Stomach (tissue), 9 donors: ENCODE measurements around the gene PDE4C. TPM values are rescaled to one million over a fixed set of nuclear protein-coding genes. Genes with fewer than 3 reads are reported as not detected.

ENCODE experiments used
- DNase-seq, 2 donors: peaks; one replicate each; pipeline versions ENCODE4 v3.0.0 to v3.0.0-alpha.2; 2013 to 2019
- H3K27ac ChIP-seq, 5 donors: fragments of 200-600 bp in 4 of 5; sonication (generic) in 4 of 5; one replicate each; pipeline ENCODE4 v1.5.1; 2013 to 2019; ENCODE audit warnings: mild to moderate bottlenecking in 1 of 5, moderate library complexity in 1 of 5
- H3K27me3 ChIP-seq, 3 donors: fragments of 200-600 bp; sonication (generic); one replicate each; pipeline ENCODE4 v1.5.1; 2017 to 2019; ENCODE audit warnings: mixed run types in 1 of 3
- H3K36me3 ChIP-seq, 4 donors: fragments of 200-600 bp; sonication (generic); 1 replicate in 3 of 4; 2 replicates in 1 of 4; pipeline ENCODE4 v1.5.1; 2016 to 2019
- H3K4me1 ChIP-seq, 4 donors: fragments of 200-600 bp; sonication (generic); one replicate each; pipeline ENCODE4 v1.5.1; 2016 to 2019
- H3K4me3 ChIP-seq, 4 donors: fragments of 200-600 bp; sonication (generic) in 3 of 4; one replicate each; pipeline ENCODE4 v1.5.1; 2016 to 2019; ENCODE audit warnings: mild to moderate bottlenecking in 1 of 4
- H3K9me3 ChIP-seq, 4 donors: fragments of 200-600 bp; sonication (generic); one replicate each; pipeline ENCODE4 v1.5.1; 2016 to 2019
- CTCF ChIP-seq, 7 experiments: fragments of 450-650 bp in 4 of 7; fragments of 200-600 bp in 3 of 7; sonication (generic) in 3 of 7; IDR thresholded peaks; one replicate each; pipeline ENCODE4 v1.5.1; 2016 to 2019; ENCODE audit warnings: antibody characterized with exemption in 7 of 7, control low read depth in 2 of 7, mild to moderate bottlenecking in 1 of 7
- EP300 ChIP-seq: sonication (generic); formaldehyde crosslinking; IDR thresholded peaks from one replicate; pipeline ENCODE4 v1.6.1; 2017; ENCODE audit warnings: antibody characterized with exemption
- POLR2A ChIP-seq, 4 donors: fragments of 450-650 bp; IDR thresholded peaks; one replicate each; pipeline ENCODE4 v1.6.1; 2016; ENCODE audit warnings: antibody characterized with exemption in 4 of 4, control low read depth in 2 of 4, mild to moderate bottlenecking in 1 of 4, moderate library complexity in 1 of 4
- POLR2AphosphoS5 ChIP-seq, 3 donors: sonication (generic); formaldehyde crosslinking; IDR thresholded peaks; one replicate each; pipeline ENCODE4 v1.6.1; 2016; ENCODE audit warnings: antibody characterized with exemption in 3 of 3
- WGBS, 5 donors: extraction: QIAGEN DNeasy Blood & Tissue Kit in 3 of 5; methylation state at CpG; one replicate each; pipeline versions ENCODE4 v1.1.5 to v1.1.7; 2013 to 2018; 5-methylcytosine and 5-hydroxymethylcytosine counted together
- intact Hi-C: fragments of 100-400 bp; cut with DNase I; formaldehyde crosslinking; loops from one replicate; pipeline ENCODE4 v1.15.1; 2023; ENCODE audit warnings: low total_unique reads
- polyA plus RNA-seq, 3 donors: library from polyadenylated mRNA; stranded (reverse); fragments of 200-250 nt; gene quantifications; one replicate each; pipeline ENCODE4 v1.2.3, GENCODE V29; 2013
- total RNA-seq, 5 donors: library from RNA; depleted of rRNA; stranded (reverse); fragments of >200 nt; gene quantifications; one replicate each; pipeline versions ENCODE4 v1.1.0 to v1.2.3, GENCODE V29; 2014 to 2016
- donor health status: healthy with polysubstance abuse.
- donor health status: Bipolar disorder and iron deficiency.
- donor health status: healthy.

Gene PDE4C
- total and polyA plus RNA-seq, 8 donors, result 0.87 to 25.4 (median 7.0) TPM; not detected in 2

DNA sequence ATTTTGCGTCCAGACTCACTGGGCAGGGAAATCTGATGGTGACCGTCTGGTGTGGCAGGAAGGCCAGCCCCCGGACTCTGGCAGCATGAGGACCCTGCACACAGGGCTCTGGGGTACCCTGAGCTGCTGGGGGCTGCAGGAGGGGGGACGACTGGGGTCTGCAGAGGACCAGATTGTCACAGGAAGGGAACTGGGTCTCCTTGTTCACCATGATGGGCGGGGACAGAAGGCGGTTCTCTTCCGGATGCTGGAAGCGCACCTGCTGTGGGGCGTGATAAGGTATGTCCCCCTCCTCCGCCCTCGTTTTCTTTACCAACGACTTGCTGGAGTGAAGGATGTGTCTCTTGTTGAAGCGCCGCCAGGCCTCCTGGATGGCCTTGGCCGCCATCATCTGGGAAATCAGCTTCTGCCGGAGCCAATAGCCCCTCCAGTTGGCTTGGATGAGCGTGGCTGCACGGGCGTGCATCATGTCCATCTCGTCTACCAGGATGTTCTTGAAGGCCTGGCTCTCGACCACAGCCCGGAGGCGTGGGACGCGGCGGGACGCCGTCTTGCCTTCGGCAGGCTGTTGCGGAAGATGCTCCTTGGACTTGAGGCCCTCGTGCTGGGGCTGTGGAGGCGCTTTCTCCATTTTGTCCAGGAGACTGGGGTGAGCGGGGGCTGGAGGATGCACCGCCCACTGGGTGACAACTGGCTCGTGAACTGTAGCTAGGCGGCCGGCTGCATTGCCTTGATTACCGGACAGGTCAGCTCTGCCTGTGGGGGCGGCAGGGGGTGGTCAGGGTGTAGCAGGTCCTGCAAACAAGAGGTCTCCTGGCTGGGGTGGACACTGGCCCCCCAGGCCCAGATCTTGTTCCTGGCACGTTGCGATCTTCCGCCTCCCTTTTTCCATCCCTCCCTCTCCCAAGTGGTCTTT lies 40.8 kb upstream of the PDE4C start:
- TF ChIP-seq POLR2AphosphoS5 (IDR thresholded peaks at IDR 0.05) (no peak), POLR2A (IDR thresholded peaks at IDR 0.05) (no peak), CTCF (IDR thresholded peaks at IDR 0.05) (no peak), EP300 (no peak)
- intact Hi-C loops, result no loop called here
- H3K36me3 ChIP-seq, result peaks cover 25 to 65% (median 54%) of the 10 kb centered on the region in 4 donors

DNA sequence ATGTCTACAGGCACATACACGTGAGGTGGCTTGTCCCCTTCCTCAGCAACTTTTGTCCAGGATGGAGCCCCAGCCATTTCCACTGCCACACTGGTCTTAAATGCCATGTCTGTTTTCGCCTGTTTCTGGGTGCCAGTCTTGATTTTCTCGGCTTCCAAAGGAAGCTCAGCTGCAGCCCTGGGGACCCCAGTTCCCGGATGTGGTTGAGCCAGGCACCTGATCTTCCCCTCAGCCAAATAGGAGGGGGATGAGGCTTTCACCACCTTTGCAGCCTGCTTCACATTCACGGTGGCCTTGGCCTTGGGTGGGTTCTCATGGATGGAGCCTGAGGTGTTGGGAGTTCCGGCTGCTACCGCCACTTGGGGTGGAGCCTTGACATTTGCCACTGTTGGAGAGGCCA lies 39.3 kb upstream of the PDE4C start:
- Histone ChIP-seq H3K36me3 (peaks cover 25 to 65% (median 54%) of the 10 kb centered on the region in 4 donors), H3K27me3 (no peaks in the 10 kb centered on the region), H3K4me3 (no peak overlapping the region), H3K27ac (no peak overlapping the region), H3K9me3 (no peaks in the 10 kb centered on the region), H3K4me1 (no peaks in the 10 kb centered on the region)
- no peak for TF ChIP-seq POLR2AphosphoS5 (IDR thresholded peaks at IDR 0.05)
- TF ChIP-seq CTCF (IDR thresholded peaks at IDR 0.05), result no peak
- TF ChIP-seq POLR2A (IDR thresholded peaks at IDR 0.05), result no peak
- no peak for TF ChIP-seq EP300
- 81 to 96% (median 89%) methylated on average over 7 of the region's 7 CpGs for WGBS, 5 donors
- intact Hi-C loops, result no loop called here
- no peak for DNase-seq

More for the DNA sequence above, 40.8 kb upstream of the PDE4C start:
- no peak for DNase-seq
- H3K4me3 ChIP-seq, result no peak overlapping the region
- no peaks in the 10 kb centered on the region for H3K9me3 ChIP-seq
- 87 to 93% (median 92%) methylated on average over 26 to 42 of the region's 42 CpGs for WGBS, 5 donors
- H3K4me1 ChIP-seq, result peaks cover 0 to 6% (median 2%) of the 10 kb centered on the region in 4 donors
- H3K27me3 ChIP-seq, result no peaks in the 10 kb centered on the region
- no peak overlapping the region for H3K27ac ChIP-seq

DNA sequence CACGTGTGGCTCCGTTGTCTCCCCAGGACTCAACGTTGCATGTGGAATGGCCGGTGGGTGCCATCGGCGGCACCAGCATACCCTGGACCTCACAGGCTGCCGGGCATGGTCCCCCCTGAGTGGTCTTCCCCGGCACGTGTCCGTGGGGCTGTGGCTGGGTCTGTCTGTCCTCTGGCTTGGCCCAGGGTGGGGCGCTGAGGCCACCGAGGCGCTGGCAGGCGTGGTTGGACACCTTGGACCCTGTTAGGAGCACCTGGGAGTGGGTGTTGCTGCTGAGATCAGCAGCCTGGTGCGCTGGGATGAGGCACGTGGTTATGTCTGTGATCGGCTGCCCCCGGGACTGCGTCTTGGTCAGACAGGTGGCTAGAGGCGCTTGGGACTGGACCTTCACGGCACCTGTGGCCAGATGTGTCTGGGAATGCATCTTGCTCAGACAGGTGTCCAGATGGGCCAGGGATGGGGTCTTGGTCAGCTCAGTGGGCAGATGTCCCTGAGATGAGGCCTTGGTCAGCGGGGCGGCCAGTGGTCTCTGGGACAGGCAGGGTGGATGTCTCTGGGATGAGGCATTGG lies 38.8 kb upstream of the PDE4C start:
- 89 to 95% (median 95%) methylated on average over 7 to 23 of the region's 23 CpGs for WGBS, 5 donors
- no peak for DNase-seq
- intact Hi-C loops, result no loop called here
- TF ChIP-seq EP300 (no peak), POLR2A (IDR thresholded peaks at IDR 0.05) (no peak), POLR2AphosphoS5 (IDR thresholded peaks at IDR 0.05) (no peak), CTCF (IDR thresholded peaks at IDR 0.05) (no peak)
- no peaks in the 10 kb centered on the region for H3K9me3 ChIP-seq
- peaks cover 25 to 65% (median 54%) of the 10 kb centered on the region in 4 donors for H3K36me3 ChIP-seq
- no peaks in the 10 kb centered on the region for H3K27me3 ChIP-seq
- H3K27ac ChIP-seq, result no peak overlapping the region
- H3K4me1 ChIP-seq, result no peaks in the 10 kb centered on the region
- H3K4me3 ChIP-seq, result no peak overlapping the region

DNA sequence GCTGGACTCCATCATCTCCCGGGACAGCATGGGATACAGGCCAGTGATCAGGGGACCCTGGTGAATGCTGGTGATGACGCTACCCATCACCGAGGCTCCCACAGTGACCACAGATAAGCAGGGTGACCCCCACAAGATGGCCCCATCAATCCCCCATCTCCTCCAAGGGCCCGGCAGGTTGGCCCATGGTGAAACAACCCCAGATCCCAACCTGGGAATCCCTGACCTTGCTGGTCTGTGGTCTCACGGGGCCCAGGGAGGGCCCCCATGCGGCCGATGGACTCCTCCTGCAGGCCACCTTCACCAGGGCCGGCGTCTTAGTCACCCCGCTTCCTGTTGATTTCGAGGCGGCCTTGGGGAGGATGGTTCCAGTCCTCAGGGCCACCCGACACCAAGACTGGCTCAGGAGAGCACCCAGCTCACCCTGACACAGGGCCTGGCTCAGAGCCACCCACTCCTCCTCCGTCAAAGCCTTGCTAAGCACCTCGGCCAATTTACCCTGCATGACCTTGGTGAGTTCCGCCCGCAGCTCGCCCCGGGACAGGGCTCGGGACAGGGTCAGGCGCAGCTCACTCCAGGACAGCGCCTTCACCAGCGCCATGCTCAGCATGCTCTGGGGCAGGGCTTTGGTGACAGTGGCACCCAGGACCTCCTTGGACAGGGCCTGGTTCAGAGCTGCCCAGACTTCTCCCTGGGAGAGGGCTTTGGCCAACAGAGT lies 38.1 kb upstream of the PDE4C start:
- intact Hi-C loops, result no loop called here
- Histone ChIP-seq H3K36me3 (peaks cover 25 to 65% (median 54%) of the 10 kb centered on the region in 4 donors), H3K27me3 (no peaks in the 10 kb centered on the region), H3K4me1 (no peaks in the 10 kb centered on the region), H3K9me3 (no peaks in the 10 kb centered on the region), H3K27ac (no peak overlapping the region), H3K4me3 (no peak overlapping the region)
- TF ChIP-seq POLR2A (IDR thresholded peaks at IDR 0.05), result no peak
- TF ChIP-seq CTCF (IDR thresholded peaks at IDR 0.05), result no peak
- no peak for TF ChIP-seq POLR2AphosphoS5 (IDR thresholded peaks at IDR 0.05)
- no peak for TF ChIP-seq EP300
- 79 to 91% (median 90%) methylated on average over 11 to 23 of the region's 23 CpGs for WGBS, 5 donors
- no peak for DNase-seq
